DMS53 (cell line): ENCODE measurements around the gene ETV1.

Source experiments
- DNase-seq: peaks from one replicate; lab custom pipeline; 2025; lab: John Stamatoyannopoulos, UW

ETV1 gene

GRCh38 chr7:13989126-13989948 is at the start of gene ETV1:
Gene ETV1, minus strand, starts transcription at chr7:13989666. Its CDS starts 614 bp downstream, at chr7:13989052.
- DNase-seq: peak; percentile 80

GRCh38 chr7:14024406-14024805 is 34.9 kb upstream of the ETV1 start:
- DNase-seq: no peak

- DNase-seq: no peak
Observed at GRCh38 chr7:14023838-14024237, 34.4 kb upstream of the ETV1 start.

- DNase-seq: no peak
Observed at GRCh38 chr7:14023342-14023741, 33.9 kb upstream of the ETV1 start.

GRCh38 chr7:14021069-14021468 is 31.6 kb upstream of the ETV1 start:
- no peak for DNase-seq

GRCh38 chr7:14020339-14020900 is 31.0 kb upstream of the ETV1 start:
- no peak for DNase-seq

- no peak for DNase-seq
Observed at GRCh38 chr7:14018751-14019150, 29.3 kb upstream of the ETV1 start.

GRCh38 chr7:14016950-14017349 is 27.5 kb upstream of the ETV1 start:
- no peak for DNase-seq

GRCh38 chr7:14013898-14014297 is 24.4 kb upstream of the ETV1 start:
- DNase-seq: no peak

GRCh38 chr7:14009453-14010418 is 20.3 kb upstream of the ETV1 start:
- DNase-seq: no peak

GRCh38 chr7:14001139-14001538 is 11.7 kb upstream of the ETV1 start:
- no peak for DNase-seq

GRCh38 chr7:14000247-14000646 is 10.8 kb upstream of the ETV1 start:
- no peak for DNase-seq

GRCh38 chr7:13998866-13999265 is 9.4 kb upstream of the ETV1 start:
- no peak for DNase-seq

GRCh38 chr7:13992596-13992964 is 3.1 kb upstream of the ETV1 start:
- no peak for DNase-seq

GRCh38 chr7:13991791-13992595 is 2.5 kb upstream of the ETV1 start:
- no peak for DNase-seq

- DNase-seq: peak; percentile 99
Observed at GRCh38 chr7:13990984-13991790, 1.7 kb upstream of the ETV1 start.

GRCh38 chr7:13990319-13990983 is 985 bp upstream of the ETV1 start:
- peak; percentile 95 for DNase-seq

- DNase-seq: peak; percentile 67
Observed at GRCh38 chr7:13989949-13990305, 461 bp upstream of the ETV1 start.

GRCh38 chr7:13988731-13989125 is 738 bp downstream of the ETV1 start:
- DNase-seq: peak; percentile 50

- DNase-seq: peak; percentile 12
Observed at GRCh38 chr7:13988065-13988464, 1.4 kb downstream of the ETV1 start.
